Lung (tissue), 16 donors: ENCODE results near the gene RPL36A. TPM values are rescaled to one million over a fixed set of nuclear protein-coding genes. Genes with fewer than 3 reads are reported as not detected.
A peak's percentile ranks its signal among the peaks of the same experiment; 100 is the strongest.

Experiments
- ATAC-seq: fragments of 200-7000 bp; cut with Tn5 transposase; one replicate; pipeline ENCODE4 v1.9.1; 2020; ENCODE audit warnings: moderate number of reproducible peaks; ENCODE audit not compliant: insufficient read depth, low FRiP score
- DNase-seq, 3 donors: peaks; one replicate each; pipeline ENCODE4 v3.0.0-alpha.2; 2013 to 2017
- H3K27ac ChIP-seq, 2 donors: one replicate each; pipeline ENCODE4 v1.5.1; 2013; ENCODE audit warnings: mild to moderate bottlenecking in 2 of 2, moderate library complexity in 2 of 2, control low read depth in 1 of 2, inconsistent platforms in 1 of 2, low read depth in 1 of 2, low read length in 1 of 2
- H3K27me3 ChIP-seq, 3 donors: one replicate each; pipeline ENCODE4 v1.5.1; 2013; ENCODE audit warnings: low read length in 2 of 3; ENCODE audit not compliant: control insufficient read depth in 3 of 3, insufficient read depth in 3 of 3
- H3K36me3 ChIP-seq, 4 donors: one replicate each; pipeline ENCODE4 v1.5.1; 2013; ENCODE audit warnings: low read length in 4 of 4, mild to moderate bottlenecking in 1 of 4, moderate library complexity in 1 of 4; ENCODE audit not compliant: control insufficient read depth in 4 of 4, insufficient read depth in 4 of 4
- H3K4me1 ChIP-seq, 5 donors: one replicate each; pipeline ENCODE4 v1.5.1; 2013; ENCODE audit warnings: low read length in 5 of 5, mild to moderate bottlenecking in 2 of 5, moderate library complexity in 1 of 5; ENCODE audit not compliant: control insufficient read depth in 5 of 5, insufficient read depth in 5 of 5
- H3K4me3 ChIP-seq: one replicate; pipeline ENCODE4 v1.5.1; 2013; ENCODE audit warnings: mild to moderate bottlenecking, control low read depth, moderate library complexity
- H3K9ac ChIP-seq, 2 donors: one replicate each; pipeline ENCODE4 v1.5.1; 2013; ENCODE audit warnings: low read length in 2 of 2, control low read depth in 1 of 2; ENCODE audit not compliant: insufficient read depth in 1 of 2
- H3K9me3 ChIP-seq, 4 donors: one replicate each; pipeline ENCODE4 v1.5.1; 2013; ENCODE audit warnings: low read length in 3 of 4, mild to moderate bottlenecking in 1 of 4, moderate library complexity in 1 of 4; ENCODE audit not compliant: control insufficient read depth in 4 of 4, insufficient read depth in 3 of 4
- WGBS, 2 donors: extraction: QIAGEN DNeasy Blood & Tissue Kit; methylation state at CpG; one replicate each; pipeline ENCODE4 v1.1.7; 2013; 5-methylcytosine and 5-hydroxymethylcytosine counted together
- long read RNA-seq, 5 donors: transcript quantifications; one replicate each; lab custom pipeline, GENCODE V29; 2026
- polyA plus RNA-seq, 2 donors: library from polyadenylated mRNA; stranded (reverse); fragments of 200-250 nt; gene quantifications; one replicate each; pipeline ENCODE4 v1.2.1, GENCODE V29; 2013
- total RNA-seq, 2 donors: library from RNA; depleted of rRNA in 1 of 2; stranded (reverse); fragments of >200 nt in 1 of 2; gene quantifications; one replicate each; pipeline ENCODE4 v1.2.1, GENCODE V29; 2014 to 2021
- TF ChIP-seq, protein P1 (sequence below): IDR thresholded peaks from 2 replicates; pipeline ENCODE4 v1.5.1; 2012; ENCODE audit warnings: mild to moderate bottlenecking; ENCODE audit errors: control extremely low read depth, extremely low read depth
- donor health status: control.
- donor health status: control.
- donor health status: Bipolar disorder and iron deficiency.
- donor health status: healthy.
- donor health status: DM: yes; HTN: yes; CAD: no.

The RPL36A gene
- 100 to 1,000 TPM; 199 to 640 TPM for total RNA-seq
- polyA plus RNA-seq, result 1,000 to 10,000 TPM; 1,920 to 4,087 TPM
- long read RNA-seq, donor 1, transcript RPL36A-203 (5 exons, 910 nt), result major isoform, 53 of 75 reads
- long read RNA-seq, donor 1, transcript RPL36A-202 (4 exons, 691 nt), result minor isoform, 9 of 75 reads
- long read RNA-seq, donor 1, partial matches to known transcripts, result 5 of 75 reads
- long read RNA-seq, donor 1, other reads (novel, unspliced or antisense), result 0 of 75 reads
- long read RNA-seq, donor 2, transcript RPL36A-207 (2 exons, 373 nt), result minor isoform, 5 of 65 reads
- long read RNA-seq, donor 2, transcript RPL36A-203 (5 exons, 910 nt), result major isoform, 39 of 65 reads
- long read RNA-seq, donor 2, transcript RPL36A-202 (4 exons, 691 nt), result minor isoform, 14 of 65 reads
- long read RNA-seq, donor 2, partial matches to known transcripts, result 0 of 65 reads
- long read RNA-seq, donor 2, other reads (novel, unspliced or antisense), result 0 of 65 reads
- long read RNA-seq, donor 3, transcript RPL36A-202 (4 exons, 691 nt), result minor isoform, 24 of 120 reads
- long read RNA-seq, donor 3, transcript RPL36A-203 (5 exons, 910 nt), result major isoform, 82 of 120 reads
- long read RNA-seq, donor 3, transcript RPL36A-205 (4 exons, 710 nt), result minor isoform, 6 of 120 reads
- long read RNA-seq, donor 3, partial matches to known transcripts, result 0 of 120 reads
- long read RNA-seq, donor 3, other reads (novel, unspliced or antisense), result 0 of 120 reads
- long read RNA-seq, donor 4, transcript RPL36A-203 (5 exons, 910 nt), result major isoform, 45 of 59 reads
- long read RNA-seq, donor 4, partial matches to known transcripts, result 0 of 59 reads
- long read RNA-seq, donor 4, other reads (novel, unspliced or antisense), result 0 of 59 reads
- long read RNA-seq, donor 5, transcript RPL36A-203 (5 exons, 910 nt), result major isoform, 124 of 177 reads
- long read RNA-seq, donor 5, transcript RPL36A-204 (3 exons, 2,240 nt), result minor isoform, 5 of 177 reads
- long read RNA-seq, donor 5, transcript RPL36A-208 (2 exons, 547 nt), result minor isoform, 6 of 177 reads
- long read RNA-seq, donor 5, transcript RPL36A-202 (4 exons, 691 nt), result minor isoform, 17 of 177 reads
- long read RNA-seq, donor 5, partial matches to known transcripts, result 13 of 177 reads
- long read RNA-seq, donor 5, other reads (novel, unspliced or antisense), result 5 of 177 reads

- DNase-seq (peak; percentile 91 to 96 (median 93)), ATAC-seq (peak; percentile 85)
- Histone ChIP-seq H3K27ac (peak within 1 kb of the TSS; percentile 50 to 73), H3K27me3 (peaks cover 0 to 9% (median 0%) of the 10 kb centered on the region in 3 donors), H3K36me3 (peaks cover 0 to 4% (median 0%) of the 10 kb centered on the region in 4 donors), H3K4me1 (peaks cover 0 to 9% (median 0%) of the 10 kb centered on the region in 5 donors), H3K9ac (peak within 1 kb of the TSS; percentile 87 to 91), H3K9me3 (no peaks in the 10 kb centered on the region), H3K4me3 (peak within 1 kb of the TSS; percentile 60)
- TF ChIP-seq, protein P1, sequence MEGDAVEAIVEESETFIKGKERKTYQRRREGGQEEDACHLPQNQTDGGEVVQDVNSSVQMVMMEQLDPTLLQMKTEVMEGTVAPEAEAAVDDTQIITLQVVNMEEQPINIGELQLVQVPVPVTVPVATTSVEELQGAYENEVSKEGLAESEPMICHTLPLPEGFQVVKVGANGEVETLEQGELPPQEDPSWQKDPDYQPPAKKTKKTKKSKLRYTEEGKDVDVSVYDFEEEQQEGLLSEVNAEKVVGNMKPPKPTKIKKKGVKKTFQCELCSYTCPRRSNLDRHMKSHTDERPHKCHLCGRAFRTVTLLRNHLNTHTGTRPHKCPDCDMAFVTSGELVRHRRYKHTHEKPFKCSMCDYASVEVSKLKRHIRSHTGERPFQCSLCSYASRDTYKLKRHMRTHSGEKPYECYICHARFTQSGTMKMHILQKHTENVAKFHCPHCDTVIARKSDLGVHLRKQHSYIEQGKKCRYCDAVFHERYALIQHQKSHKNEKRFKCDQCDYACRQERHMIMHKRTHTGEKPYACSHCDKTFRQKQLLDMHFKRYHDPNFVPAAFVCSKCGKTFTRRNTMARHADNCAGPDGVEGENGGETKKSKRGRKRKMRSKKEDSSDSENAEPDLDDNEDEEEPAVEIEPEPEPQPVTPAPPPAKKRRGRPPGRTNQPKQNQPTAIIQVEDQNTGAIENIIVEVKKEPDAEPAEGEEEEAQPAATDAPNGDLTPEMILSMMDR, result peak; percentile 39
- 0 to 33% methylated on average over 35 to 47 of the region's 47 CpGs for WGBS, 2 donors
Observed at GRCh38 chrX:101390664-101391525, at the start of gene RPL36A. Gene RPL36A, plus strand, starts transcription at chrX:101391011. Its CDS starts 33 bp downstream, at chrX:101391044.

DNA sequence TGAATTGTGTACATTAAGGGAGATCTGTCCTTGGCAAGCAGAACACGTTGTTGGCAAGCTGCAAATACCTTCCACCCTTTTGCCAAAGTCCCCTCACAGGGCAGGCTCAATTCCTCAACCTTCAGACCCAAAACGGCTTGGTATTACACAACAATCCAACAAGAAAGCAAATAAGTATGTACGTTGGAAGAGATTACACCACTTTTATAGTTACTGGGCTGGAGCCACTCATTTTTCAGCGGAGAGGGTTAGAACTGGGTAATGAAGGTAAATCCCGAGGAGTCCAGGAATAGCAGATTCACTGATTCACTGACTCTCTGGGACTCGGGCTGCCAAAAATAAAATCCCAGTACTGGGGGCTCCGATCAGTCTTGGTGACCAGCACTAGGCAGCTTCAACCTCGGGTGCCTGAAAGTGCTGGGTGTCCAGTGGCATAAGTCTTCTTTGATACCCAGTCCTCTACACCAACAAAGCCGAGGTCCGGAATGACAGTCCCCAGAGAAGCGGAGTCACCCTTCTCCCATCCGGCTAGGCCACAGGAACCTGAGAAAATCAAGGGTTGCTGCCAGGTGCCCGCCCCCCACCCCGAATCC, 42.9 kb upstream of the RPL36A start:
- TF ChIP-seq, protein P1, result no peak
- peak overlapping the region in 1 of 2 donors; percentile 77 for H3K27ac ChIP-seq
- DNase-seq, result peak in 2 of 3 donors; percentile 8 to 9
- ATAC-seq, result no peak
- H3K36me3 ChIP-seq, result no peaks in the 10 kb centered on the region
- H3K9me3 ChIP-seq, result peaks cover 0 to 4% (median 0%) of the 10 kb centered on the region in 4 donors
- WGBS, 2 donors, result 1 to 31% methylated on average over 10 to 14 of the region's 14 CpGs
- H3K27me3 ChIP-seq, result peaks cover 0 to 2% (median 0%) of the 10 kb centered on the region in 3 donors
- H3K9ac ChIP-seq, result peak overlapping the region in 1 of 2 donors; percentile 51
- H3K4me3 ChIP-seq, result peak overlapping the region; percentile 58
- no peaks in the 10 kb centered on the region for H3K4me1 ChIP-seq
